GM23248 (cell line): ENCODE data around the gene TEN1. TPM values are rescaled to one million over a fixed set of nuclear protein-coding genes. Genes with fewer than 3 reads are reported as not detected.

Source experiments
- DNase-seq: peaks from one replicate; pipeline ENCODE4 v3.0.0-alpha.2; 2015
- H2AFZ ChIP-seq: fragments of 200-600 bp; sonication (generic); 2 replicates; pipeline ENCODE4 v1.6.1; 2016; ENCODE audit warnings: antibody characterized with exemption
- H3F3A ChIP-seq: fragments of 200-600 bp; sonication (generic); 2 replicates; pipeline ENCODE4 v1.6.1; 2016; ENCODE audit warnings: mild to moderate bottlenecking, antibody characterized with exemption, mixed run types; ENCODE audit not compliant: insufficient read depth
- H3K27ac ChIP-seq: fragments of 200-600 bp; sonication (generic); 2 replicates; pipeline ENCODE4 v1.5.1; 2016; ENCODE audit warnings: mild to moderate bottlenecking
- H3K27me3 ChIP-seq: fragments of 200-600 bp; sonication (generic); replicated peaks from 2 replicates; pipeline ENCODE4 v1.6.1; 2016; ENCODE audit warnings: mild to moderate bottlenecking; ENCODE audit not compliant: insufficient read depth
- H3K36me3 ChIP-seq: fragments of 200-600 bp; sonication (generic); 2 replicates; pipeline ENCODE4 v1.6.1; 2016; ENCODE audit warnings: low read depth, mild to moderate bottlenecking
- H3K4me1 ChIP-seq: fragments of 200-600 bp; sonication (generic); 2 replicates; pipeline ENCODE4 v1.6.1; 2016; ENCODE audit warnings: mild to moderate bottlenecking; ENCODE audit not compliant: insufficient read depth
- H3K4me2 ChIP-seq: fragments of 200-600 bp; sonication (generic); one replicate; pipeline ENCODE4 v1.6.1; 2016; ENCODE audit warnings: mild to moderate bottlenecking; ENCODE audit not compliant: unreplicated experiment
- H3K4me3 ChIP-seq: fragments of 200-600 bp; sonication (generic); 2 replicates; pipeline ENCODE4 v1.5.1; 2016; ENCODE audit warnings: mild to moderate bottlenecking
- H3K79me2 ChIP-seq: fragments of 200-600 bp; sonication (generic); 2 replicates; pipeline ENCODE4 v1.6.1; 2016; ENCODE audit warnings: mild to moderate bottlenecking; ENCODE audit not compliant: insufficient read depth
- H3K9ac ChIP-seq: fragments of 200-600 bp; sonication (generic); 2 replicates; pipeline ENCODE4 v1.6.1; 2016; ENCODE audit warnings: mild to moderate bottlenecking
- H3K9me2 ChIP-seq: fragments of 200-600 bp; sonication (generic); 2 replicates; pipeline ENCODE4 v1.6.1; 2016; ENCODE audit warnings: mixed run types, mild to moderate bottlenecking, moderate library complexity; ENCODE audit not compliant: insufficient read depth
- H3K9me3 ChIP-seq: fragments of 200-600 bp; sonication (generic); one replicate; pipeline ENCODE4 v1.6.1; 2017; ENCODE audit warnings: low read depth
- H4K20me1 ChIP-seq: fragments of 200-600 bp; sonication (generic); 2 replicates; pipeline ENCODE4 v1.6.0; 2016; ENCODE audit not compliant: insufficient read depth
- EZH2 ChIP-seq: fragments of 200-600 bp; sonication (generic); IDR thresholded peaks from 2 replicates; pipeline ENCODE4 v1.6.1; 2018; ENCODE audit warnings: antibody characterized with exemption, mild to moderate bottlenecking; ENCODE audit not compliant: insufficient read depth, poor library complexity, severe bottlenecking
- EZH2phosphoT487 ChIP-seq: fragments of 200-600 bp; sonication (generic); IDR thresholded peaks from 2 replicates; pipeline ENCODE4 v1.6.1; 2018; ENCODE audit warnings: antibody characterized with exemption, moderate library complexity, mild to moderate bottlenecking, low read depth; ENCODE audit not compliant: insufficient read depth
- WGBS, 2 experiments: methylation state at CpG; one replicate each; pipeline ENCODE4 v1.1.6; 2015 to 2017; ENCODE audit warnings: low lambda C conversion rate in 2 of 2, low coverage in 1 of 2; ENCODE audit errors: missing lambda C conversion rate in 2 of 2; 5-methylcytosine and 5-hydroxymethylcytosine counted together
- in situ Hi-C: fragments of 300-500 bp; cut with MboI; formaldehyde crosslinking; loops from 2 replicates; pipeline ENCODE4 v1.15.0; 2020
- polyA plus RNA-seq: library from polyadenylated mRNA; unstranded; fragments of >200 nt; fragmentation: Nextera tagmentation; extraction: Ambion mirVana; gene quantifications from 2 replicates; pipeline ENCODE4 v1.2.1, GENCODE V29; 2016
- total RNA-seq: library from RNA; depleted of rRNA; stranded (reverse); fragments of >200 nt; shearing (Covaris generic); gene quantifications from 2 replicates; pipeline ENCODE4 v1.2.3, GENCODE V29; 2014

Gene TEN1
- total and polyA plus RNA-seq, 2 experiments from 2014 or later = 19.5 to 21.2 TPM

GRCh38 chr17:75943491-75943890 lies 35.5 kb upstream of the TEN1 start:
- Histone ChIP-seq H3K9ac (no peak overlapping the region), H3K27ac (no peak overlapping the region), H3F3A (peaks cover 15% of the 10 kb centered on the region), H4K20me1 (no peaks in the 10 kb centered on the region), H3K9me2 (no peaks in the 10 kb centered on the region), H3K27me3 (no peaks in the 10 kb centered on the region), H3K9me3 (no peaks in the 10 kb centered on the region), H3K4me1 (0 out of 2 replicates have a peak, but pooled peaks cover 6% of the 10 kb centered on the region), H3K36me3 (peaks cover 27% of the 10 kb centered on the region), H3K4me2 (no peak overlapping the region), H3K79me2 (no peaks in the 10 kb centered on the region), H2AFZ (no peak overlapping the region), H3K4me3 (no peak overlapping the region)
- no peak for TF ChIP-seq EZH2phosphoT487
- TF ChIP-seq EZH2 = no peak
- WGBS, 2 experiments = 100% methylated on average over 1 of the region's 1 CpG
- no peak for DNase-seq
- in situ Hi-C loops = no loop called here

DNA sequence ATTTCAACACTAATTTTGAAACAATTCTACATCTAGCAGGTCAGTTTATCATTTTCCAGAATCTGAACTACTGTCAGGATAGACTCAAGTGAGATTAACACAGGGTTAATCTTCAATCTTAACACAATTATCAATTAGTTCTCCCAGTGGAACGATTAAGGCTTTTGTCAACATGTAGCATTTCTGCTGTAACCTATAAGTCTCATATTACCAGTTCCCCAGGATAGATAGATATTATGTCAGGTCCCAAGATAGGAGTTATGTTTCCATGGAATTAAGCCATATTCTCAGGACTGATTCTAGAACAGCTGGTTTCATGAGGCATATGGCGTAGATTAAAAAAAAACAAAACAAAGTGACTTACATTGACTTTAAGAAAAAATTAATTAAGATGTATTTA lies 33.8 kb upstream of the TEN1 start:
- 0 out of 2 replicates have a peak, but pooled peaks cover 6% of the 10 kb centered on the region for H3K4me1 ChIP-seq
- H4K20me1 ChIP-seq = no peaks in the 10 kb centered on the region
- 63% methylated on average over 2 of the region's 2 CpGs for WGBS, 2 experiments
- H3K27me3 ChIP-seq = no peaks in the 10 kb centered on the region
- no peaks in the 10 kb centered on the region for H3K9me3 ChIP-seq
- H3F3A ChIP-seq = peaks cover 15% of the 10 kb centered on the region
- no peak overlapping the region for H3K4me2 ChIP-seq
- H3K36me3 ChIP-seq = peaks cover 40% of the 10 kb centered on the region
- H2AFZ ChIP-seq = no peak overlapping the region
- no peak for DNase-seq
- in situ Hi-C loops = no loop called here
- H3K9me2 ChIP-seq = no peaks in the 10 kb centered on the region
- no peaks in the 10 kb centered on the region for H3K79me2 ChIP-seq
- TF ChIP-seq EZH2 (no peak), EZH2phosphoT487 (no peak)
- H3K27ac ChIP-seq = no peak overlapping the region
- H3K4me3 ChIP-seq = no peak overlapping the region
- no peak overlapping the region for H3K9ac ChIP-seq

DNA sequence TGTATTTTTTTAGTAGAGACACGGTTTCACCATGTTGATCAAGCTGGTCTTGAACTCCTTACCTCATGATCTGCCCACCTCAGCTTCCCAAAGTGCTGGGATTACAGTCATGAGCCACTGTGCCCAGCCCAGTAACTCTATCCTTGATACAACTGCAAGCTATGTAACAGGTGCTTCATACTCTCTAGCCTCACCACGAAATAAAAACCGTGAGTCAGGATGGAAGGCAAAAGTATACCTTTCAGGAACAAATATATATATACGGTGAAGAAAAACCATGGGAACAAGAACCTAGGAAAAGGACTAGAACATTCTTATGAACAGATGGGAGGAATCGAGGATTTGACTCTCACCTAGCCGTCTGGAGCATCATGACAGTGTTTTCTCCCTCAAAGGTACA lies 28.6 kb upstream of the TEN1 start:
- in situ Hi-C loops = no loop called here
- no peaks in the 10 kb centered on the region for H3K27me3 ChIP-seq
- 82 to 85% methylated on average over 6 of the region's 6 CpGs for WGBS, 2 experiments

DNA sequence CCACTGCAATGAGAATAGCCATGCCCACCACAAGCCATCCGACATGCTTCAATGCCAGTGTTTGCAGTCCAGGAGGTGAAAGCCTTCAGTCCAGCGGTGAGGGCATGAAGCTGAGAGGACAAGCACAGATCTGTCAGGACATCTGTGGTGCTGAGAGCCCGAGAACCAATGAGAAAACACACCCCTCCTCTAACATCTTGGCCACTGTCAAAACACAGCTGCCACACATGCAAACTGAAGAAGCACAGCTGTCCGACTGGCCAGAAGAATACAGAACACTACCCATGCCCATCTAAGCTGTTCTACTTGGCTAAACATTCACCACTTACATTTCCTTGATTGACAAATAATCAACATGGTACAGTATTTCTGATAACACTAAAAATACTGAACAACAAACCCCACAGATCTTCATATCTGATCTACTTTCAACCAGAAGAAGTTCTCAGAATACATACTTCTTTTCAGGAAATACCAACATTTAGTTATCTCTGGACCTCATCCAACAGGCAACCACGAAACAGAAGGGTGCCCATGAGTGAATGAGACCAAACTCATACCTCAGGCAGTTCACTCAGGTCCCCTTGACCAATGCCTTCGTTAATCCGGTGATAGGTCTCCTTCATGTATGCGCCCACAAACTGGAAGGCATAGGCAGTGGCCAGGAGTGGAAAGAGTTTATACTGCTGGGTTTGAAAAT lies 28.0 kb upstream of the TEN1 start:
- Histone ChIP-seq H3K4me1 (peaks cover 9% of the 10 kb centered on the region), H3K9ac (no peak overlapping the region), H3K4me2 (no peak overlapping the region), H4K20me1 (no peaks in the 10 kb centered on the region), H3K9me2 (no peaks in the 10 kb centered on the region), H3K9me3 (no peaks in the 10 kb centered on the region), H3K27me3 (no peaks in the 10 kb centered on the region), H2AFZ (no peak overlapping the region), H3F3A (peaks cover 4% of the 10 kb centered on the region; the same call in 1 of the 2 replicates), H3K79me2 (no peaks in the 10 kb centered on the region), H3K4me3 (no peak overlapping the region), H3K27ac (peak overlapping the region; percentile 57), H3K36me3 (peaks cover 69% of the 10 kb centered on the region)
- peak; percentile 30 for DNase-seq
- 90 to 93% methylated on average over 8 of the region's 8 CpGs for WGBS, 2 experiments
- in situ Hi-C loops = no loop called here
- TF ChIP-seq EZH2 = no peak
- no peak for TF ChIP-seq EZH2phosphoT487

More for the DNA sequence above, 28.6 kb upstream of the TEN1 start:
- peaks cover 68% of the 10 kb centered on the region for H3K36me3 ChIP-seq
- no peak overlapping the region for H2AFZ ChIP-seq
- no peaks in the 10 kb centered on the region for H4K20me1 ChIP-seq
- H3K79me2 ChIP-seq = no peaks in the 10 kb centered on the region
- H3K9me3 ChIP-seq = no peaks in the 10 kb centered on the region
- H3K27ac ChIP-seq = no peak overlapping the region
- H3K4me1 ChIP-seq = peaks cover 9% of the 10 kb centered on the region
- H3K4me3 ChIP-seq = no peak overlapping the region
- H3K4me2 ChIP-seq = no peak overlapping the region
- DNase-seq = no peak
- H3K9me2 ChIP-seq = no peaks in the 10 kb centered on the region
- TF ChIP-seq EZH2 (no peak), EZH2phosphoT487 (no peak)
- no peak overlapping the region for H3K9ac ChIP-seq
- peaks cover 4% of the 10 kb centered on the region for H3F3A ChIP-seq
